WI38 (cell line): Measurements from ENCODE around the gene NHERF2.

Experiments
- H3K4me3 ChIP-seq: 2 replicates; pipeline ENCODE4 v1.5.1; 2011; ENCODE audit warnings: low read depth, mild to moderate bottlenecking, control low read depth, low read length
- CTCF ChIP-seq: IDR thresholded peaks from 2 replicates; pipeline ENCODE4 v1.5.1; 2012; ENCODE audit warnings: low read depth, mild to moderate bottlenecking, control low read depth, low read length

The NHERF2 gene

GRCh38 chr16:2071454-2072202, 44.9 kb downstream of the NHERF2 start:
- no peak for TF ChIP-seq CTCF
- H3K4me3 ChIP-seq: no peak overlapping the region

- TF ChIP-seq CTCF: no peak
Observed at GRCh38 chr16:2072926-2073325, 46.2 kb downstream of the NHERF2 start.

GRCh38 chr16:2074071-2074470, 47.4 kb downstream of the NHERF2 start:
- no peak overlapping the region for H3K4me3 ChIP-seq
- TF ChIP-seq CTCF: no peak

More at GRCh38 chr16:2072926-2073325, 46.2 kb downstream of the NHERF2 start:
- no peak overlapping the region for H3K4me3 ChIP-seq

- TF ChIP-seq CTCF: no peak
- no peak overlapping the region for H3K4me3 ChIP-seq
Observed at GRCh38 chr16:2075631-2076030, 48.9 kb downstream of the NHERF2 start.

- H3K4me3 ChIP-seq: no peak overlapping the region
- TF ChIP-seq CTCF: no peak
Observed at GRCh38 chr16:2076072-2076865, 49.6 kb downstream of the NHERF2 start.

GRCh38 chr16:2077016-2077415, 50.3 kb downstream of the NHERF2 start:
- no peak for TF ChIP-seq CTCF
- no peak overlapping the region for H3K4me3 ChIP-seq

- no peak overlapping the region for H3K4me3 ChIP-seq
- TF ChIP-seq CTCF: no peak
Observed at GRCh38 chr16:2077696-2078095, 51.0 kb downstream of the NHERF2 start.
